ENCODE results near the gene PDE7B.
"Not testable (repeated sequence)": the region's sequence is repeated elsewhere in the genome, so short reads cannot be mapped to it uniquely, and the experiment has no call there.

Gene PDE7B

DNA sequence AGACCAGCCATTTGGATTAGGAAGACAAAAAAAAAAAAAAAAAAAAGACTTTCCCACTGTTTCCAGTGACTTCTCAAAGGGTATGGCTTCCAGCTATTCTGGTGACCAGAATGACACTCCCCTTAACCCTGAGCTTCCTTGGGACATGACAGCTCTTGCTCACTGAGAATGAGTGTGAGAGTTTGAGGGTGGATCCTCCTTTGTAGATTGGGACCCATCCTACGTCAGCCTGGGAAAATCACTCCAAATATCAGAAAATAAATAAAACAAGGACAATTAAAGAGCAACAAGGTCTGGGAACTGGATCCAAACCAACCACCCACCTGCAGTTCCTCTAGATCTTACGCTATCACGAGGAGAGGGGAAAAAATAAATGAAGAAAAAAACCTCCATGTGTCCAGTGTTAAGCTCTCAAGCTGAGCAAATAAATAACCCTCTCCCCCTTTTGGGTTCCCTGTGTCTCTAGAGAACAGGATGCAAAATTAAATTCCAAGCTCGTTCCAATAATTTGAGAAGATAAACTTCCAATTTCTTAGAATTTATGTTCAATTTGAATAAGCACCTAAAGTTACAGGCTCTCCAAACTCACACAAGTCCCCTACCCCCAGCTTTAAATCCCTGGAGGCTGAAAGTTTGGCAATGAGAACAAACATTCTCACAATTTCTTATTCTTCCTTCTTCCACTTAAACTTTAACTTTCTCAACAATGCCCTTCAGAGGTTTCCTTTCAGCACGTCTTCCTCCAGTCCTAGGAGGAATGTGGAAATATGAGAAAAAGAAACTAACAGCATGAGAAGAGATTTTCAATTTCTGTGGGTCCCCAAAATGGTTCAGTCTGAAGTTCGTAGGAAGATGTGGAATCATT is 228.4 kb downstream of the PDE7B start:
- DNase-seq, result no peak

DNA sequence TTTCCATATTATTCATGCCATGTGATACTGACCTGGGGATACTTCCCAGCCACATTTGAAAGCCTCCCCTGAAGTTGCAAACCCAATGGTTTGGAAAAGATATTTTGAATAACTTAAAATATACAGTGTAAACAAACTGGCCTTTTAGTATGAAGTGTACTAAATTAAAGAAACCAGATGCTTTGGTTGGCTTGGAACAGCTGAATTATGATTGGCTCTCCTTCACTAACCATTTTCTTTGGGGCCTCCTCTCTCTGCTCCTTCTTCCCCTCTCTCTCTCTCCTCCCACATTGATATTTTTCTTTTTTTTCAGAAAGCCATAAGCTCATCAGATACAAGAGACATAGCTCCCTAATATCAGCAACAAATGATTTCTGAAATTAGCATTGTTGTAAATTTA is 232.0 kb downstream of the PDE7B start:
- DNase-seq, result no peak

GRCh38 chr6:136084403-136084802 is 232.9 kb downstream of the PDE7B start:
- DNase-seq, result no peak

DNA sequence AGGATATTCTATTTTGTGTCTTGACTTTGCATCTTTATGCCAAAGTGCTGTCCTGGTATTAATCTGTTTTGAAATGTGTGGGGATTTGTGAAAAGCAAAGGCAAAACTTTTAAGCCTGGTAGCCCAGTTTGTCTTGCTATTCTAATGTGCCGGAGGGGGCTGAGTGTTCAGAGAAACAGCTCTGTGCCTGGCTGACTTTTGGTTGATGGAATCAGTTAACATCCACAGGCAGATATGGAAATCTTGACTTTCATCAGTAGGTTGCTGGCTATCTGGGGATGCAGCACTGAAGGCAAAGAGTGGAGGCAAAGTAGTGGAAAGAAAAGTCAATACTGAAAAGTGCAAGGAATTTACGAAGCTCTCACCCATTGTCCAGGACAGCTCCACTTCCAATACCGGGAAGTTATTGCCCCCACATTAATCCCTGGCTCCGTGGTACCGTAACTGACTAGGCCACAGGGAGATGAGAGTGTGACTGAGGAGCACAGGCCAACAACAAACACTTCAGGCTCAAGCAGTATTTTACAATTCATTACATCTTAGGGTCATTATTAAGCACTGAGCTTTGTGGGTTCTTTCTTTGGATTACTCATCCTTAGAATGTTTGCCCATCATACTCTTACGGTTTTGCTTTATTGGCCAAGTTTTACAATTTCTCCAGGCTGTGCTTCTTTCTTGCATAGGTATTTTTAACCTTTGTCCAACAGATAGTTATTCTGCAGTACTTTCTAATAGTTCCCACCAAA is 234.0 kb downstream of the PDE7B start:
- no peak for DNase-seq

GRCh38 chr6:136086686-136087085 is 235.2 kb downstream of the PDE7B start:
- DNase-seq, result no peak

- DNase-seq, result no peak
Measured at GRCh38 chr6:136087986-136088385, 236.5 kb downstream of the PDE7B start.

- DNase-seq, result no peak
Measured at GRCh38 chr6:136088693-136089092, 237.2 kb downstream of the PDE7B start.

GRCh38 chr6:136089876-136090275 is 238.4 kb downstream of the PDE7B start:
- no peak for DNase-seq

GRCh38 chr6:136090929-136091328 is 239.4 kb downstream of the PDE7B start:
- no peak for DNase-seq

- DNase-seq, result no peak
Measured at GRCh38 chr6:136092897-136093296, 241.4 kb downstream of the PDE7B start.

GRCh38 chr6:136093835-136094234 is 242.3 kb downstream of the PDE7B start:
- no peak for DNase-seq

DNA sequence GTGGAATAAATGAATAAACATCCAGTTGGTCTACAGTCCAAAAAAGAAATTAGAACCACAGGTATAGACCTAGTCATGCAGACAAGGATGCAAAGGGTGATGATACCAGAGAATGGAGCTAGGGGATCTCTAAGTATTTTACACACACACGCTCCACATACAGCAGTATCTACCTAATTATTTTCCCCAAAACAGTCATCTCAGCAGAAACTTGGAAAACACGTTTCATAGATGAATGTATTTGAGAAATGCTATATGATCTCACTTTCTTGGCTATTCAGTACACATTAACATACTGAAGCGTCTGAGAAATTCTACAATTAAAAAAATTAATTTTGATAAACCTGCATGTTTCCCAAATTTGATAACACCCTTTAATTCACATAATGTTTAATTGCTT is 243.3 kb downstream of the PDE7B start:
- no peak for DNase-seq

DNA sequence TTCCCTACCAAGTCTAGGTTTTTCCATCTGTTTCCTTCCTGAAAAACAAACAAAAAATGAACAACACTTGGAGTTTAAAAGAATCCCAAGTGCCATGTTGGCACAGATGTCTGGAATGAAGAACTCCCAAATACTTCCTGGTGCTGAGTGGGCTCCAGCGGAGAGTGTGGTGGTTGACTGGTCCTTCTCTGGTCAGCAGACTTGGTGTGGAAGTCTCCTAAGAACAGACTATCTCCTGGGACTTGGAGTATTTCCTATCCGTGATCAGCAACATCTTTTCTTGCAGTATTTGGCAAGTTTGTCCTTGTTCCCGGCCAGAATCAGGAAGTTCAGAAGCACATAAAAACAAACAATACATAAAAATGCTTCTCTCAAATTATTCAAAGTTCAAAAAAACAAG is 244.5 kb downstream of the PDE7B start:
- DNase-seq, result no peak

DNA sequence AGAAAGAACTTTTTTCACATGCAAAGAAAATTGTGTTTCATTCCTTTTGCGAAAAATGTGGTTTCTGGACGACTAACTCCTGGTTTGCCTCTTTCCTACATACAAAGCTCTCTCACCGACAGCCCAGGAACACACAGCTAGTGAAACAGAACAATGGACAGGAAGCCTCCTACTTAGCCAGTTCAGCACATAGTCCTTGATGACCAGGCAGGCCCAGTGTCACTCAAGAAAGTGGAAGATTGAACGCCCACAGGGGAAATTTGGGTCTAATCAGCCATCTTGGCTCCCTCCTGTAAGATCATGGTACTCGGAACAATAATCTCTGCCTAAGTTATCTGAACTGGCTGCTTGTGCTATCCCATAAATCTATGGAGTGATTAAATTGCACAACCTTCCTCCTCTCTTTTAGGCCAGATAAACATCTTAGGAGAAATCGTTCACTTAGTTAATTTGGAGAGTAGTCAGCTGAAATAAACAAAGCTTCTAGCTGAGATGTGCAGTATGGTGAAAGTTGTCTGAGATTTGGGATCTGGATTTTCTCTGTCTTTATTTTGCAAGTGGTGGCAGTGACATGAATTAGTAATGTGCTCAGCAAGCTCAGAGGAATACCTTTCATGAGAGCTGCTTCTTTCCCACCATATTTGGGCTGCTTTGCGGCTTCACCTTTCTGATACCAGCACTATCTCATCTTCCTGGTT is 251.6 kb downstream of the PDE7B start:
- DNase-seq, result no peak

DNA sequence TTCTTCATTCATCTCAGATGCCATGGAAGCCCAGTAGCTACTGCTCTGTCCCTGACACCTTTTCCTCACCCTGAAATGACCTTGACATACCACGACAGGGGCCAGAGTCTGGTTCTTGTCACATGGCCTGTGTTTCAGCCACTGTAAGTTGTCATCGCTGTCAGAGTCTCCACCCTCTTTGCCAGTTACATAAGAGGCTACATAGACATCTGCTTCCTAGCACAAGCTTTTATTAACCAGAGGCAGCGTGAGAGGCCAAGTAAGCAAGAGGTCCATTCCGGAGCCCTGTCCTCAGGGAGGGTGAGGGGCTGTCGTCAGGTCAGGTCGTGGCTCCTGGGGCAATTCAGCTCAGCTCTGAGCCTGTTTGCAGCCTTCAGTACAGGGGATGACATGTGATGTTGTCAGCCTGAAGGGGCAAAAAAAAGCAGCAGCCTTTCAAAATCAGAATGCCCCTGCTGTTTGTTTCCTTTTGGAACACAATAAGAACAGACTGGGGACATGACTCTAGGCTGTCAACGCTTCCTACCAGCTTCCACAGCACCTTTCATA is 252.3 kb downstream of the PDE7B start:
- no peak for DNase-seq

- DNase-seq, result no peak
Measured at GRCh38 chr6:136104556-136104955, 253.1 kb downstream of the PDE7B start.

DNA sequence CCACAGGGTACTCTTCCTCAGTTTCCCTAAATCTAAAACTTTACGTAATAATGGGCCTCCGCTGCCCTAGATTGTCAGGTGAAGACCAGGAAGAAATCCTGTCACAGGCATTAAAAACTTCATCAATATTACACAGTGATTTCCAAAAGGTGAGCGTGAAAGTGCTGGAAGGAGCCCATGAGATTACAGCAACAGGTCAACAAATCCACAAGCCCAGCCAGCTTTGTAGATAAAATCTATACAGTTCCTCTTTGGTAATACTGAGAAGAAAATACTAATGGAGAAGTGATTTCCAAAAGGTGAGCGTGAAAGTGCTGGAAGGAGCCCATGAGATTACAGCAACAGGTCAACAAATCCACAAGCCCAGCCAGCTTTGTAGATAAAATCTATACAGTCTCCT is 254.3 kb downstream of the PDE7B start:
- DNase-seq, result not testable (repeated sequence)

DNA sequence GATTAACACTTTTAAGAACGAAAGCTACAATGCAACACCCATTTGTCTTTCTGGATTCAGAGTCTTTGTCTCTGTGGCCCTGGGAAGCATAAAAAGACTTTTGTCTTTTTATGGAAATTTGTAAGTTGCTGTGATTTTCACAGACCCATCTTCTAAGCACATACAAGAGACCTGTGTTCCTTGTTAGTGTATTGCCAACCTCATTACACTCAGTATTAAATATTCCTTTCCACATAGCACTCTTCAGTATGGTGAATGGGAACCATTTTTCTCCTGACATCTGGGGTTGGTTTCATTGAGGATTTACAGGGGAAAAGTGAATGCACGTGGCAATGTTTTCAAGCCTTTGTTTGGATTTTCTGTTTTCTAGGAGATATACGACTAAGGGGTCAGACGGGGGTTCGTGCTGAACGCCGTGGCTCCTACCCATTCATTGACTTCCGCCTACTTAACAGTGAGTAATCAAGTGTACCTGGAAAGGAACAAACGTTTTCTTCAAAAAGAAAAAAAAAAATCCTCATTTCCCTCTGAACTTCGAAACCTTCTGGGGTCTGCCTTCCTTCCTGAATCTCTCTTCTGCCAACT is 257.0 kb downstream of the PDE7B start:
- DNase-seq, result no peak

DNA sequence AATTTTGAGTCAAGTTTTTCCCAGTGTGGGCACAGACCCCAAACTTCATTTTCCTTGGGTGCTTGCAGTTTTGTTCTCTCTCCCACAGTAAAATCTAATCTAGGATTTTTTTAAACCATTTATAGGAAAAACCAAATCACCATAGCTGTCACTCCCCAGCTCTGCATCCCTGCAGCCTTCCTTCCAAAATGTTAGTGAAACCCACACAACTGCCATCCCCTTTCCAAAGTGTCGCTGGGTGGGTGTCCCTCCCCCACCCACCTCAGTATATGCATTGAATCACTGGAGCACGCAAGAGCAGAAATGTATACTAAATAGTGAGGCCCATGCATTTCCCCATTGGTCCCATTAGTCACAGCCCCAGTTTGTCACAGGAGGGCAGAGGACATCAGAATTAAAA is 260.3 kb downstream of the PDE7B start:
- no peak for DNase-seq

- no peak for DNase-seq
Measured at GRCh38 chr6:136112262-136112661, 260.8 kb downstream of the PDE7B start.

- DNase-seq, result peak in 1 of 6 experiments; percentile 2
Measured at GRCh38 chr6:136113736-136114173, 262.3 kb downstream of the PDE7B start.

DNA sequence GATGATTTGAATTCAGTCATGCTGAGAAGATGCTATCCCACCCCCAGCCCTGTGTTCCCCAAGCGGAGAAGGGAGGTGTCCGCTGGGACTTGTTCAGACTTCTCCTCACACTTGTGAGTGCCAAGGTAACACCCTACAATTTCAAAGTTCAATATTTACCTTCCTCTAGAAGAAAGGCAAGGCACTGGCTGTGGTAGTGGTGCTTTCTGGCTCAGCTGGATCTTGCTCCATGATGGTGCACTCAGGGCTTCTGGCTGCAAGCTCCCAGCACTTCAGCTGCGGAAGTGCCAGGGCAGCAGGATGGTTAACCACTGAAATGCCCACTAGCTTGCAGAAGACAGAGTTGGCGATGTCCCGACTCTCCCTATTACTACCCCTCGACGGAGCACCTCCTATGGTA is 263.2 kb downstream of the PDE7B start:
- no peak for DNase-seq

GRCh38 chr6:136115941-136116340 is 264.4 kb downstream of the PDE7B start:
- no peak for DNase-seq
